ENCODE data around the gene TNRC6C. TPM values are rescaled to one million over a fixed set of nuclear protein-coding genes. Genes with fewer than 3 reads are reported as not detected.
A peak's percentile ranks its signal among the peaks of the same experiment; 100 is the strongest.

TNRC6C gene
- total RNA-seq, 4 donors from 2014 or later = 4.8 to 14.5 (median 11.6) TPM

- no peak for DNase-seq (ENCODE audit: low spot score in 2 of 2)
- no peaks in the 10 kb centered on the region for H3K4me1 ChIP-seq
- no peaks in the 10 kb centered on the region for H3K9me3 ChIP-seq
- H3K27me3 ChIP-seq = peaks cover 20% of the 10 kb centered on the region
- no peak overlapping the region for H3K4me3 ChIP-seq
- TF ChIP-seq POLR2A (IDR thresholded peaks at IDR 0.05) = no peak
- no peak for TF ChIP-seq EP300 (IDR thresholded peaks at IDR 0.05)
- TF ChIP-seq POLR2AphosphoS5 (IDR thresholded peaks at IDR 0.05) = no peak
- TF ChIP-seq CTCF (IDR thresholded peaks at IDR 0.05) = no peak
- 17% methylated on average over 3 of the region's 3 CpGs for WGBS
- no peaks in the 10 kb centered on the region for H3K36me3 ChIP-seq
- no peak overlapping the region for H3K27ac ChIP-seq
These were observed 9.8 kb upstream of the TNRC6C start for GRCh38 chr17:77948690-77949114.

- H3K4me3 ChIP-seq = no peak overlapping the region
- H3K9me3 ChIP-seq = no peaks in the 10 kb centered on the region
- TF ChIP-seq POLR2AphosphoS5 (IDR thresholded peaks at IDR 0.05) = no peak
- TF ChIP-seq EP300 (IDR thresholded peaks at IDR 0.05) = no peak
- no peak for TF ChIP-seq POLR2A (IDR thresholded peaks at IDR 0.05)
- TF ChIP-seq CTCF (IDR thresholded peaks at IDR 0.05) = no peak
- peaks cover 20% of the 10 kb centered on the region for H3K27me3 ChIP-seq
- 73% methylated on average over 5 of the region's 5 CpGs for WGBS
- DNase-seq (ENCODE audit: low spot score in 2 of 2) = no peak
- H3K36me3 ChIP-seq = no peaks in the 10 kb centered on the region
- H3K27ac ChIP-seq = no peak overlapping the region
- no peaks in the 10 kb centered on the region for H3K4me1 ChIP-seq
These were observed 7.4 kb upstream of the TNRC6C start for GRCh38 chr17:77951123-77951522.

GRCh38 chr17:77952368-77952767, 6.1 kb upstream of the TNRC6C start:
- peaks cover 20% of the 10 kb centered on the region for H3K27me3 ChIP-seq
- WGBS = 89% methylated on average over 5 of the region's 5 CpGs
- TF ChIP-seq POLR2AphosphoS5 (IDR thresholded peaks at IDR 0.05) (no peak), POLR2A (IDR thresholded peaks at IDR 0.05) (no peak)

GRCh38 chr17:77957235-77957856, 1.2 kb upstream of the TNRC6C start:
- Histone ChIP-seq H3K27ac (peak overlapping the region; percentile 88), H3K27me3 (peaks cover 5% of the 10 kb centered on the region), H3K4me1 (peaks cover 25% of the 10 kb centered on the region), H3K9me3 (no peaks in the 10 kb centered on the region), H3K4me3 (peak overlapping the region; percentile 65), H3K36me3 (no peaks in the 10 kb centered on the region)
- WGBS = 19% methylated on average over 24 of the region's 24 CpGs
- TF ChIP-seq CTCF (IDR thresholded peaks at IDR 0.05) (no peak), POLR2A (IDR thresholded peaks at IDR 0.05) (no peak), POLR2AphosphoS5 (IDR thresholded peaks at IDR 0.05) (no peak), EP300 (IDR thresholded peaks at IDR 0.05) (no peak)
- no peak for DNase-seq (ENCODE audit: low spot score in 2 of 2)

More at GRCh38 chr17:77952368-77952767, 6.1 kb upstream of the TNRC6C start:
- Histone ChIP-seq H3K27ac (no peak overlapping the region), H3K9me3 (no peaks in the 10 kb centered on the region), H3K4me1 (peaks cover 3% of the 10 kb centered on the region), H3K4me3 (no peak overlapping the region), H3K36me3 (no peaks in the 10 kb centered on the region)
- no peak for DNase-seq (ENCODE audit: low spot score in 2 of 2)

- peak overlapping the region; percentile 88 for H3K27ac ChIP-seq
- no peaks in the 10 kb centered on the region for H3K36me3 ChIP-seq
- no peaks in the 10 kb centered on the region for H3K9me3 ChIP-seq
- H3K27me3 ChIP-seq = no peaks in the 10 kb centered on the region
- peaks cover 27% of the 10 kb centered on the region for H3K4me1 ChIP-seq
- peak overlapping the region; percentile 65 for H3K4me3 ChIP-seq
- DNase-seq (ENCODE audit: low spot score in 2 of 2) = no peak
- WGBS = no CpG with 5 or more reads among the region's 79 CpGs
- no peak for TF ChIP-seq POLR2AphosphoS5 (IDR thresholded peaks at IDR 0.05)
- TF ChIP-seq EP300 (IDR thresholded peaks at IDR 0.05) = no peak
- no peak for TF ChIP-seq CTCF (IDR thresholded peaks at IDR 0.05)
- TF ChIP-seq POLR2A (IDR thresholded peaks at IDR 0.05) = no peak
These were observed 218 bp downstream of the TNRC6C start for GRCh38 chr17:77958716-77959125.

Measured in suprapubic skin (tissue), 4 donors.